ENCODE data around the gene FOXA2.
"Not testable (repeated sequence)": the region's sequence is repeated elsewhere in the genome, so short reads cannot be mapped to it uniquely, and the experiment has no call there.

FOXA2 gene

DNA sequence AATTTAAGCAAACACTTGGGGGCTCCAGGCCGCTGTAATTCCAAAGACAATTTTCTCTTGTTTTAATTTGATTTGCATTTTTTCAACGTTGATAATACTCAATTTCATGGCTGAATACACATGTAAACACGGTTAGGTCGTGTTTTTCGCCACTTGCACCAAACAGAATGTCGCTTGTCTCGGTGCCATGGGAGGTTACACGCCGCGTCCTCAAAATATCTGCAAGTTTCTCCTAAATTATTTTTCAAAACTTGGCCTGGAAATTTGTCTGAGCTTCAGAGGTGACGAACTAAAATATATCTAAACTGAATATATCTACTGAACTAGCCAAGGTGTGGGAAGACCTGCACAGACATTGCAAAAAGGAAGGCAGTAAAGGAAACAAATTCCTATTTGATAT is 15.0 kb downstream of the FOXA2 start:
- no peak for DNase-seq (ENCODE audit: low read depth in 4 of 4, low spot score in 1 of 4)

DNA sequence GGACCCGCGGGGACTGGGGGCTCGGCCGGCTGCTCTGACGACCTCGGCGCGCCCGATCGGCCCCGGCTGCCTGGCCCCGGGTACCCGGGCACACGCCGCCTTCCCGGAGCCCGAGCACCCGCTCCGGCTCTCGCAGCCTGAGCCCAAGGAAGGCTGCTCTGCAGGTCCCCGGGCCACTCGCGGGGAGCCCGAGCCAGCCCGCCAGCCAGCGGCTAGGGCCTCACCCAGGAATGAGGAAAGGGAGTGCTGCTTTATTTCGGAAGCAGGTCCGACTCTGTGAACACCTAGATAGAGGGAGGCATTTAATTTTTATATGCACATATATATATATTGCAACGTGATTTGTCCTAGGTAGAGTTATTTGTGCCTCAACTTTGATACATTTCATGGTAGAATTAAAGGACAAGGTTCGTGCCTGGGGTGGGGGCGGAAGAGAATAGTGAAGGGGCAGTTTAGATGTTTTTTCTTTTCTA is 15.5 kb downstream of the FOXA2 start:
- DNase-seq (ENCODE audit: low read depth in 4 of 4, low spot score in 1 of 4) = no peak

DNA sequence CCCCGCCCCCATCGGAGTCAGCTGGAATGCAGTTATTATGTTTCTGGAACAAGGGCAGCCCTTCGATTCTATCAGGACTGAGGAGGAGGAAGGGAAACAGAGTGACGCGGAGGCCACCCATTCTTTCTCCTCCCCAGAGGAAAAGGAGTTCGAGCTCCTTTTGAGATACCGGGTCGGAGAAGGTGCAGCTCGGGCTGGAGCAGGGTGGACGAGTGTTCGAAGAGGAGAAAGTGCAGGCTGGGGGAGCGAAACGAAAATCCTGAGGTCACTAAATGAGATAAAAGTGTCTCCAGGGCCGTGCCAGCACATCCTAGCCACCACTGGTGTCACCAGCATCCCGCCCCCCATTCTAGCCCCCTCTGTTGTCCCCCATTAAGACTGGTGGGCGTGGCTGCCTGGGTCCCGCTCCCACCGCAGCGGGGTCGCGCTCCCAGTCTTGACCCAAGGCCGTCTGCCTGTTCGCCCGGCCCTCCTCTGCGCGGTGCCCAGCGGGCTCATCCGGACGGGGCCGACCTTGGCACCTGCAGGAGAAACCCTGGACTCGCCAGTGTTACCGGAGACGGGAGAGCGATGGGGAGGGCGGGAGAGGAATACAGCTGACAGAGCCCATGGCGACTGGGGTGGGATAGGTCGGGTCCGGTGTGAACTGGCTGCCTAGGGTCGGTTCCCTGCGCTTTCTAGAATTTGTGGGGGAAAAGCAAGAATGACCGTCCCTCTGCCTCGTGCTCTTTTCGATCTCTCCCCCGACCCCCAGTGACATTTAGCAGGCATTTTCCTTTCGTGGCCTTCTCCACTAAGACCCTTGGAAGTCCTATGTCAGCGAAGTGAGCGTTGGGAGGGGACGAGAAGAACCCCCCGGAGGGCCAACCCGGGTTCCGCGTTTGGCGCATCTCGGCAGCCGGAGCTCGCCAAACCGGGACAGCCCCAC is 16.2 kb downstream of the FOXA2 start:
- DNase-seq (ENCODE audit: low read depth in 4 of 4, low spot score in 1 of 4) = no peak

DNA sequence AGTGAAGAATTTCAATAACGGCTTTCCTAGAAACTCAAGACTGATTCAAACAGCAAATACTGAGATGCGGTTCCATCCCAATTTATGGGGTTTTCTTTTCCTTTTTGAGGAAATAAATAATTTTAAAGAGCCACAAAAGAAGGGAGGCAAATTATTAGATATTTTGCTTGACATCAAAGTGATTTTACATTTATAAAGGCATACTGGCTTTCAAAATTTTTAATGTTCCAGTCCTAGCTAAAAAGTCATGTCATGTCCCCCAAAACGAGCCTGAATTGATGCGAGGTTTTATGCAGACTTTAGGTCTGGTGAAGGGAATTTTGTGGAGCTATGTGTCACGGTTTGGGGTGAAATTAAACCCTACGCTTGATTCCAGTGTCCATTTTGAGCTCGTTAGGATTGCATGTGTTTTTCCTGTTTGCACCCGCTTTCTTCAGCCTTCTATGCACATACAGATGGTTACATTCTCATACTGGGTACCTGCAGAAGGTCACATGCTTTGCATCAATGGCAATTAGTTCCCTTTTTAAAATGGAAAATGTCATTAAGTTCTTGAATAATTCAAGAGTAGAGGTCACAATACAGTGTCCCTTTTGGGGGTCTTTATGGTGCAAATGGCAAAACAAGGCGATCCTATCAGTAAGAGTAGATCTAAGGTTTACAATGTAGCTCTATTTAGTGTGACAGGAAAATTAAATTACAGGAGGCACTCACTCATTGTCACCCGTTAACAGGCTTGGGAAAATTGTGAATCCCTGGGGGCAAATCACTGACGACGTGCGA is 17.3 kb downstream of the FOXA2 start:
- DNase-seq (ENCODE audit: low read depth in 4 of 4, low spot score in 1 of 4) = no peak

DNA sequence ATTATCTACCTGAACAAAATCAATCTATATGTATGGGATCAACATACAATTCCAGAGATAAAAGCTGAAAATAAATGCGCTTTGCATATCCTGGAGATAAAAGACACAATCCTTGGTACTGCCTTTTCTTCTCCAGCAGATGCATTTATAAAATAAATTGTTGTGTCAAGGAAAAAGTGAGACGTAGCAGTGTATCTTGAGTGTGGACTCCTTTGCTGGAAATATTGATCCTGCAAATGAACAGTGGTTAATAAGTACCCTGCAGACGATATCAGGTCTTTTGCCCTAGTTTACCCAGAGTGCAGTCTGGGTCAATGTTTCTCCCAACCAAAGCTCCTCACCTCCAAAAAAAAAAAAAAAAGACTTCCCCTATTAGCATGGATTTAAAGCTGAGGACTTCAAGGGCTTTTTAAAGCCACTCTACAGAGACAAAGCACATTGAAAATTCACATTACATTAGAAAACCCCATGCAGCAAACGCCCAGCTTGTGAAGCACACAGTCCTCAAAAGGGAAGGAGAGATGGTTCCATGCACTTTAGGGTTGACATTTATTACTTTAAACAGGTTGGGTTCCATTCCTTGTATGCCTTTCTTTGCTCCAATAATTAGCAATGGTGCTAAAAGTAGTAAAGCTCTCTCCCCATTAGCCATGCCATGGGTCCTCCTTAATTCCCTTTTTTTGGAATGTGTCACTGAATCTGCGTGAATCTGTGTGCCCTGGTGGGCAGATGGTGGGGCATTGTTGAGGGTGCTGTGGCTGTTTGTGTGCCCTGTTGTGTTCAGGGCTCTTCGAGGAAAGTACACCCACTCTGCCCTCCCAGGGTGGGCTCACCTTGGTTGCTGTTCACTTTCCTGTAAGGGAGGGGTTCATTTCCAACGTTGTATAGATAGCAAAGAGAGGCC is 21.1 kb downstream of the FOXA2 start:
- no peak for DNase-seq (ENCODE audit: low read depth in 4 of 4, low spot score in 1 of 4)

DNA sequence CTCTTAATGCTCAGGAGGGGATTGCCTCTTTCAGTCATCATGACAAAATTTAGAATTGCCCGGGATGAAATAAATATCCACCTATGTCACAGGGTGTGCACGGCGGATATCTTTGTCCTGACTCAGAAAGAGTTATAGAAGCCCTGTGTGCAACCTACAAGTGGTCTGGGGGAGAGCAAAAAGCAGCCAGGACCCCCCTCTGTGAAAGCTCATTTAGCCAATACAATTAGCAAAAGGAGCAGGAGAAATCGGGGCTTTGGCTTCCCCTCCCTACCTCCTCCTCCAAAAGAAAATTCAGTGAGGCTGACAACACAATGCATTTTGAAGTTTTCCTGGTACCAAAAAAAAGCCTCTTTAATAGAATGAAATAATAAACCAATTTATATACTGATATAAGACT is 21.8 kb downstream of the FOXA2 start:
- DNase-seq (ENCODE audit: low read depth in 4 of 4, low spot score in 1 of 4) = no peak

DNA sequence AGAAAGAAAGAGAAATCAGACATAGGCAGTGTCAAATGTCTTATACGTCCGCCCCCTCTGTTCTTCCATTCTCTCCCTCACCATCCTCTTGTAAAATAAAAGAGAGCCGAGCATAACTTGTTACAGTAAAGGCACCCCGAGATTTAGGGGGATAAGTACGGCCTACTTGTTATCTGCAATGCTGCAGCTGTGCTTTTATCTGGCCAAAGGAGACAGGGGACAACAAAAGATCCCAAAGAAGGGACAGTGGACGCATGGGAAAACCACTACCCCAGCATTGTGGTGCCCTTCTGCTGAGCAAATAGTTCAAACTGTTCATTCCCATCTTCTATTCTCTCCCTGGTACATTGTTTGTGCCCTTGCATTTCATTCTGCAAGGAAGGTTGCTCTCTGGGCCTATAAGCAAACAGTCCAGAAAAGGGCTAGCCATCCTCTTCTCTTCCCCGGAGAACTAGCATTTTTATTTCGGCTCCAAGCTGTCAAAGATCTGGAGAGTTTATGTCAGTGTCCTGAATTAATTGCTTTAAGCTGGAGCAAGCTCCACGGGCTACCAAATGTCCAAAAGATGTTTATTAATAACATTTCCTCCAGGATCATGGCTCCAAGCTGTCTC is 22.3 kb downstream of the FOXA2 start:
- no peak for DNase-seq (ENCODE audit: low read depth in 4 of 4, low spot score in 1 of 4)

DNA sequence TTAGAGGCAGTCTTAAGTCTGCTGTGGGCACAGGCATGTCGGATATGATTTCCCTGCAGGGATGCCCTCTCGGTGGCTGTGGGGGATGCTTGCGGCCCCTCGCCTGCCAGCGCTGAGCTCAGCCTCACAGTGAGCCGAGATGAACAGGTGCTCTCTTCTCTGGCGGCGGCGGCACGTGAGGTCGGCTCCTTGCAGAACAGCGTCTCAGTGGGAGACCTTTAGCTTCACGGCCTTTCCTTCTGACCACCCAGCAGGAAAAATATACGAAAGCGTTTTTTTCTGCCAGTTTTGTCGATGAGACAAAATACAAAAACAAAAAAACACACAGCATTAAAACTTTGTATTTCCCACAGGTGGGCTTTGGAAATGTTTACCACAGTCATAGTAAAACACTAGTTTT is 23.6 kb downstream of the FOXA2 start:
- DNase-seq (ENCODE audit: low read depth in 4 of 4, low spot score in 1 of 4) = no peak

DNA sequence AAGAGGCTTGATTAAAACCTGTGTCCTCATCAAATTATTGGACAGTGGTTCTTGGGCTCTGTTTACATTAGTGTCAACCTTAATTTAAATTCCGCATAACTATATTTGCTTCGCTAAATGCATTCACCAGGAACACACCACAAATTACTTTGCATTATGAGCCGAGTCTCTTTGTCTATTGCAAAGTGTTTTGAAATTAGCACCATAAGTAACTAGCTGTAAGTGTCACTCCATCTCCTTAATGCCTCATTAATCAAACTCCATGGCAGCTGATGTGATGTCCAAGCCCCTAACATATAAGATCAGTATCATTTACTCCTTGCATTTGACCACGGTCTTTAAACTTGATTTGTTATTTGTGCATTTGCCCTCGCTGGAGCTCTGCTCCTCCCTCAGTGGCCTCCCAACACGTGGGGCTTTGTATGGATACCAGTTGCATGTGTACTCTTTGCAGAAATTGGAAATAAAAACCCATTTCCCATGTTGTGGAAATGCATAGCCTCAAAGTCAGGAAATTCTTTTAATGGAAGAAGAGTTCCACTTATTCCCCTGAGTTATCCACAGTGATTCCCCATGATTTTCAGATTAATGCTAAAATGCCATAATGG is 24.6 kb downstream of the FOXA2 start:
- DNase-seq (ENCODE audit: low read depth in 4 of 4, low spot score in 1 of 4) = no peak

DNA sequence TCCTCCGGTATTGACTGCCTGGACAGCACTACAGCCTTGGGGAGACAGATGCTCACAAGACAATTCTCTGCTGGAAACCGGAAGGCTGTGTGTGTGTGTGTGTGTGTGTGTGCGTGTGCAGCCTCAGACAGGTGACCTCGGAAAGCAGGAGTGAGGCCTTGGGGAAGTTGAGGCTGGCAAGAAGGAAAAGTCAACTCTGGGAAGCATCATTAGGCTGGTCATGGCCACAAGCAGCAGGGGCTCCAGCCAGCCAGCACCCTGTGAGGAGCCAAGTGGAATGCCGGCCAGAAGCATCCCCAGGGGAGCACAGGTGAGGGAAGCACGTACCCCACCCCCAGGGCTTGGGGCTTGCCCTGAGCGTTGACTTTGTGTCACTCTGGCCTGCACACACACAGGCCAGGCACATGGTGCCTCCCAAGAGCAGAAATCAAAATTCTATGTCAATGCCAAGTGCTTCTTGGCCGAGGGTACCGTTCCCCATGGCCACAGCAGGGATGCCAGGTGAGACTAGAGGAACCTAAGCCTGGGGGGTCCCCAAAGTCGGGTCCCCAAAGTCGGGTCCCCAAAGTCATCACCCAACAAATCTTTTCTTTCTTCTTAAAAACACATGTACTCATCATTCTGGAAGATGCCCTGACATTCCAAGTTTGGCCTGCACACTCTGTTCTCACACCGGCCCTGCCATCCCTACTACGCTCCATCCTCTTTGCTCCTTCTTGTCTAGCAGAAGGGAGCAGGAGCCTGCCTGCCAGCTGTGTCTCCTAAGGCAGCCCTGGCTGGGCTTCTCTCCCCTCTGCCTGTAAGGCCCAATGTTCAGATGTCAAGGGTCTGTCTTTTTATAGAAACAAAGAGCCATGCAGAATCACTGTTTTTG is 26.7 kb downstream of the FOXA2 start:
- DNase-seq (ENCODE audit: low read depth in 4 of 4, low spot score in 1 of 4) = no peak

DNA sequence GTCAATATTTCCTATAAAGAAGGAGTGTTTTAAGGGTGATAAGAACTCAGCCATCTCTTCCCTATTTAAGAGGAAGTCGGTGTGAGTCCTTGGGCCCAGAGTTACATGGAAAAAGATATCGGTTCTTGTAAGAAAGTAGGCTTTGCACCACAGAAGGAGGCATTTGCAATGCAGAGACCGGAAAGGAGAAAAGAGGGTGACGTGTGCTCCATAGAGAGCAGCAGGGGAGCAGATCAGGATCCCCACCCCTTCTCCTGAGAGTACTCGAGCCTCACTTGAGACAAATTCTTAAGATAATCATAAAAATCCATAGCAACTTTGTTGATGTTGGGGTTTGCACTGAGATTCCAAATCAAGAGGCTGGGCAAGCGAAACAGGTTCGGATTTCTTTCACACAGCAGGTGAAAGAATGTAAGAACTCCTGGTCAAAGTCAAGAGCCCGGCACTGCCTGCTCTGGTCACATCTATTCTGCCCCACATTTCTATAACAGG is 27.8 kb downstream of the FOXA2 start:
- DNase-seq (ENCODE audit: low read depth in 4 of 4, low spot score in 1 of 4) = no peak

DNA sequence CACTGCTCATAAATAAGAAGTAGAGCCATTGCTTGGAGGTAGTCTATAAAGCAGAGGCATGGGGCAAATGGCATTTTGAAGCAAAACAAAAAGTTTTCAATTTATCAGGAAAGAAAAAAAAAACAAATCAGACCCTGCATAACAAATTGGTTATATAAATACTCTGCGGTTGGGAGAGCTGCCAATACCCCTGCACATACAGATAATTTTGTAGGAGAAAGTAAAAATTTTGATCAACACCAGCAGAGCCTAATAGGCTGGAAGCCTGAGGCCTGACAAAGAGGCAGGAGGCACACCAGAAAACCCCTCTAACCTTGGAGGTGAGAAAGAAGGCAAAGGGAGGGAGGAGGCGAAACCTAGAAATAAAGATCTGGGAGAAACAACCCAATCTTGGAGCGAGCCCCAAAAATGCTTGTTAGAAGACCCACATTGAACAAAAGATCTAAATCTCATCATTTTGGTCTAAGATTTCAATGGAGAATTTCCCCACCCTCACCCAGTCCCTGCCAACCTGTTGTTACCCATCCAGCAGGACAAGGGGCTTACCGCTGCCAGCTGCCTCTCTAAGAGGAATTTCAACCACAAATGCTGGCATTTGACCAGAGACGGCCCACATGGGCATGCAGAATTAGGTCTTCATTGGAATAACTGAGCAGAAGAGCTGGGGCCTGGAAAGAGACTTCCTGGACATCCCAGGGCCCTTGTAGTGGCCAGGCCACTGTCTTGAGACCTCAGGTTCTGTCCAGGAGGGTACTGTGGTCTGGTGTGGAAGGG is 28.4 kb downstream of the FOXA2 start:
- DNase-seq (ENCODE audit: low read depth in 4 of 4, low spot score in 1 of 4) = no peak

DNA sequence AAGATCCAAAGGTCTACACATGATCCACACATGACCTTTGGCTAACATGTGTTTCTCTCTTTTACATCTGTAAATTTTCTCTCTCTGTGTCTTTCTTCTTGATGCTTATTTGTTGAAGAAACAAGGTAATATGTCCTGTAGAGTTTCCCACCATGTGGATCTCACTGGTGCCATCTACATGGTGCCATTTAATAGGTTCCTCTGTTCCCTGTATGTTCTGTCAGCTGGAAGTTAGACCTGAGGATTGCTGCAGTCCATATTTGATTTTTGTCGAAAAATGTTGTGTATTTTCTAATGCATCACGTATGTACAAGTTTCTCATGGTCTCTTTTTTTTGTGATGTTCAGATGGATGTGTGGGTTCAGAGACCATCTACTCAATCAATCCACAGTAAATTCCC is 30.0 kb downstream of the FOXA2 start:
- no peak for DNase-seq (ENCODE audit: low read depth in 4 of 4, low spot score in 1 of 4)

DNA sequence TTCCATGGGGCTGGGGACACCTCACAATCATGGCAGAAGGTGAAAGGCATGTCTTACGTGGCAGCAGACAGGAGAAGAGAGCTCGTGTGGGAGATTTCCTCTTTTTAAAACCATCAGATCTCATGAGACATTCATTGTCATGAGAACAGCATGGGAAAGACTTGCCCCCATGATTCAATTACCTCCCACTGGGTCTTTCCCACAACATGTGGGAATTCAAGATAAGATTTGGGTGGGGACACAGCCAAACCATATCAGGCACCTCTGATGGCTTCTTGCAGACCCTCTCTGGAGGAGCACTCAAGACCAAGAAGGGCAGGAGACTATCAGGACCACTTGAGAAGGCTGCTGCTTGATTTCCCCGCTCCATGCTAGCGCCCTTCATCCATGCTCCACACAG is 33.9 kb downstream of the FOXA2 start:
- DNase-seq (ENCODE audit: low read depth in 4 of 4, low spot score in 1 of 4) = not testable (repeated sequence)

DNA sequence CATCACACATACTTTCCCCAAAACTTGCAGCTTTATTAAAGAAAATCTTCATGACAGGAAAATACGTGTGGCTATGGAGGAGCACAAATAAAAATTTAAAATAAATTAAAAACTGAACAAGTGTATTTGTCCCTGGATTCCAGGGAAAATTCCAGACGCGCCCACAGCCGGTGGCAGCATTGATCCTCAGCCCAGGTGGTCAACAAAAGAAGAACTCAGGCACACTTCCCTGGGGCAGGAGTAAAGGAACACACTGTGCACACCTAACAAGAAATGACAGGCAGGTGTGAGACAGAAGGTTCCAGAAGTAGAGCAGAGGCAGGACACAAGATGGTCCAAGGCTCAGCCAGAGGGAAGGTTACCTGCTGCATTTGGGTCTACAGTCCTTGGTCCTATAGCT is 36.3 kb downstream of the FOXA2 start:
- DNase-seq (ENCODE audit: low read depth in 4 of 4, low spot score in 1 of 4) = no peak

DNA sequence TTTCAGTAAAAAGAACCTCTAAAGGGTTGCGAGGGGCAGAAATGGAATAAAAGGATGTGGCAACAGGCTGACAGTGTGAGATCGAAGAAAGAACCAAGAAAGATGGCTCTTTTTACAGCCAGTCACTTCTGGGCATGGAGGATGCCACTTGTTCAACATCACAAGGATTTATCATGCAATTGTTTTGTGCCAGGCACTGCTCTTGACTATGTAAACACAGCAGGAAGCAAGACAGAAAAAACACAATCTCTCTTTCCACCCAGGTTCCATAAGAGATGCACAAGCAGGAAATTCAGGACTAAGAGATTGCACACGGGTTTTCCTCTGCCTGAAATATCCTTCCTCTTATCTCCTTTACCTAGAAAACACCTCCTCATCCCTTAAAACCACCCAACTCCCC is 38.0 kb downstream of the FOXA2 start:
- DNase-seq (ENCODE audit: low read depth in 4 of 4, low spot score in 1 of 4) = no peak

DNA sequence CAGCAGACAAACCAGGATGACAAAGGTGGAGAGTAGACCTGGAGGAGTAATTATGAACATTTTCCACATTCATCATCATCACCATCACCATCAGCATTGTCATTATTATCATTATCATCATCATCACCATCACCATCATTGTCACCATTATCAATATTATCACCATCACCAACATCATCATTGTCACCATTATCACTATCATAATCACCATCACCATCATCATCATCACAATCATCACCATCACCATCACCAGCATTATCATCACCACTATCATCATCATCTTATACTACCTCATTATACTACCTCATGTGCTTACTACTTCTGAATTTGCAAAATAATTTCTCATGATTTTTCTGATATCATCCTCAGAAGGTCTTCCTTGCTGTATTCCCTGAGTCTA is 39.3 kb downstream of the FOXA2 start:
- DNase-seq (ENCODE audit: low read depth in 4 of 4, low spot score in 1 of 4) = no peak

DNA sequence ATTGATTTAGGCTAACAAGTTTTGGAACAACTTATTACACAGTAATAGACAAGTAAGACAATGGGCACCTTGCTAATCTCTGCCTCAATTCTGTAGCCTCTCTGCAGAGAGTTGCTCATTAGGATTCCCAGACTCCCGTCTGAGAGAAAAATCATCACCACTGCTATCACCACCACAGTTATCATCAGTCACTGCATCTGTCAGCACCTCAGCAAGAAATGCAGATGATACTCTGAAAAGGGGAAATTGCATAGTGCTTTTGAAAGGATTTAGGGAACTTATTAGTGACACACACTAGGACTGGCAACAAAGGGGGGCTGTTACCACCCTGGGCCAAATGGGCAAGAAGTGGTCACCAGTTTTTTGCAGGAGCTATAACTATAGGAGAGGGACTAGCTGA is 39.9 kb downstream of the FOXA2 start:
- DNase-seq (ENCODE audit: low read depth in 4 of 4, low spot score in 1 of 4) = no peak

Measured in stimulated activated CD4-positive, alpha-beta T cell treated with anti-CD3 and anti-CD28 coated beads, Interleukin-1b, Interleukin-23, amount 100 ng/mL, for 24 hours (primary cell).